Duodenal mucosa (tissue), 2 donors: Measurements from ENCODE around the gene OR52N5.

Experiments used
- H3K27ac ChIP-seq: one replicate; pipeline ENCODE4 v1.7.0; 2013; ENCODE audit warnings: low read depth, low read length
- H3K27me3 ChIP-seq, 2 donors: one replicate each; pipeline ENCODE4 v1.7.0; 2013; ENCODE audit warnings: low read length in 2 of 2, control low read depth in 1 of 2; ENCODE audit not compliant: insufficient read depth in 2 of 2, control insufficient read depth in 1 of 2
- H3K36me3 ChIP-seq, 2 donors: one replicate each; pipeline ENCODE4 v1.7.0; 2013; ENCODE audit warnings: low read length in 2 of 2, control low read depth in 1 of 2; ENCODE audit not compliant: insufficient read depth in 2 of 2, control insufficient read depth in 1 of 2
- H3K4me1 ChIP-seq, 2 donors: one replicate each; pipeline ENCODE4 v1.7.0; 2013; ENCODE audit warnings: low read length in 2 of 2, control low read depth in 1 of 2; ENCODE audit not compliant: insufficient read depth in 2 of 2, control insufficient read depth in 1 of 2
- H3K4me3 ChIP-seq, 2 donors: one replicate each; pipeline ENCODE4 v1.7.0; 2013; ENCODE audit warnings: low read length in 2 of 2, low read depth in 1 of 2
- H3K9ac ChIP-seq, 2 donors: one replicate each; pipeline ENCODE4 v1.7.0; 2013; ENCODE audit warnings: low read length in 2 of 2, low read depth in 1 of 2
- H3K9me3 ChIP-seq, 2 donors: one replicate each; pipeline ENCODE4 v1.7.0; 2013; ENCODE audit warnings: low read length in 2 of 2, control low read depth in 1 of 2; ENCODE audit not compliant: control insufficient read depth in 1 of 2

Gene OR52N5

DNA sequence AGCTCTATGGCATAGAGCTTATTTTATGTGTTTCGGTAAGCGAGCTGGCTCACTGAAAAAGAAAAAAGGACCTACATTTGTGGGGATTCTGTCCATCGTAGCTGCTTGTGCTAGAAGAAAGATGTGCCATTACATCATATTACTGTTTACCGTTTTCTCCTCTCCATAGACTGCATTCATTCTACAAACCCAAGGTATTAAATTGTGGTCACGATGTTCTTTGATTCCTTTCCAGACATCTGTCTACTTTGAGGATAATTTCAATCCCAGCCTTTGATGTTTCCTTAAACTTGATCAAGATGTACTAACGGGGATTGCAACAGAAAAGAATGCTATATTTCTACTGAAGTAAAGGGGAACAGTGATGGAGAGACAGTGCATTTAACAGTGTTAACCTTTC lies 13.4 kb upstream of the OR52N5 start:
- no peak overlapping the region for H3K9ac ChIP-seq
- no peaks in the 10 kb centered on the region for H3K4me1 ChIP-seq
- no peaks in the 10 kb centered on the region for H3K9me3 ChIP-seq

DNA sequence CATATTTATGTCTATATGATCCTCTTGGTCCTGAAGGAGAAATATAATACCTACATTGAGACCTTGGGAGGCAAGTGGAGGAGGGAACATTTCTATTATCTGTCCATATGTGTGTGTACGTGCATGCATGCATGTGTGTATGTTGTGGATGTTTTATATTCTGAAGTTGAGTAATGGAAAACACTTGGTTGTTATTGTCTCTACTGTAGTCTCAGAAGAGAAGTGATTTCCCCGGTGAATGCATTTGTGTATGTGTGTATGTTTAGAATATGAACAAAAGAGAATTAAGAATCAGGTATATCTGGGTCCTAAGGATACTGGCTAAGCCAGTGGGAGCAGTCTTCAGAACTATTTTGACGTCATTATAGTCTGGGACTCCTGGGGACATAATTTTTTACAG lies 8.0 kb upstream of the OR52N5 start, which contains the start of gene OR52N1:
Gene OR52N1 (minus strand): TSS at position 101 of the 400 bp plus-strand sequence. CDS start 2,449 bp downstream, outside the sequence.
- H3K4me3 ChIP-seq, result no peak within 1 kb of the TSS
- no peak within 1 kb of the TSS for H3K9ac ChIP-seq
- no peaks in the 10 kb centered on the region for H3K27me3 ChIP-seq
- H3K4me1 ChIP-seq, result no peaks in the 10 kb centered on the region
- no peak within 1 kb of the TSS for H3K27ac ChIP-seq
- no peaks in the 10 kb centered on the region for H3K9me3 ChIP-seq
- no peaks in the 10 kb centered on the region for H3K36me3 ChIP-seq

More for the DNA sequence above, 13.4 kb upstream of the OR52N5 start:
- H3K27ac ChIP-seq, result no peak overlapping the region
- H3K36me3 ChIP-seq, result no peaks in the 10 kb centered on the region
- H3K4me3 ChIP-seq, result no peak overlapping the region
- no peaks in the 10 kb centered on the region for H3K27me3 ChIP-seq

DNA sequence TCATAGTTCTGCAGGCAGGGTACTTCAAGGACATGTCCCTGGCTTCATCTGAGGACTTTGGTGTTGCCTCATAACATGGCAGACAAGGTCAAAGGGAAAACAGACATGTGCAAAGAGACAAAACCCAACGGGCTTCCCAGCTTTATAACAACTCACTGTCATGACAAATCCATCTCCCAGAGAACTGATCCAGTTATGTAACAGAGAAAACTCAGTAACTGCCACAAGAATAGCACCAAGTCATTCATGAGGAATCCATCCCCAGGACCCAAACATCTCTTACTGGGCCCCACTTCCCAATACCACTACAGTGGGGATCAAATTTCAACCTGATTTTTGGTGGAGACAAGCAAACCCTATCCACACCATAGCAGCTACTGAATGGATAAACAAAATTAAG lies 16.1 kb downstream of the OR52N5 start:
- Histone ChIP-seq H3K27ac (no peak overlapping the region), H3K36me3 (no peaks in the 10 kb centered on the region), H3K27me3 (no peaks in the 10 kb centered on the region), H3K4me1 (no peaks in the 10 kb centered on the region), H3K9me3 (no peaks in the 10 kb centered on the region), H3K9ac (no peak overlapping the region), H3K4me3 (no peak overlapping the region)

DNA sequence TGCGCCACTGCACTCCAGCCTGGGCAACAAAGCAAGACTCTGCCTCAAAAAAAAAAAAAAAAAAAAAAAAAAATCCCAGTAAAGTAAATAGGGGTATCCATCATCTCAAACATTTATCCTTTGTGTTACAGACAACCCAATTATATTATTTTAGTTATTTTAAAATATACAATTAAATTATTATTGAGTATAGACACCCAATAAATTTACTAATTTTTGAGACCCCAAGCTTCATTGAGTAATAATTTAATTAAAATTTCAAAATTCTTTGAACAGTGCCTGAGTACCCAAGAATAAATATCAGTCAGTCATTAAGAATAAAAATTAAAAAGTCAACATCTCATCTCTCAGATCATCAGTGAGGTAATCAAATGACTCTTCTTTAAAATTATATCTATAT lies 29.2 kb downstream of the OR52N5 start, which contains the start of gene OR52N4:
Gene OR52N4 (plus strand): TSS at position 301 of the 400 bp plus-strand sequence. CDS start 498 bp downstream, outside the sequence.
- Histone ChIP-seq H3K4me1 (no peaks in the 10 kb centered on the region), H3K27ac (no peak within 1 kb of the TSS), H3K4me3 (no peak within 1 kb of the TSS), H3K27me3 (no peaks in the 10 kb centered on the region), H3K9me3 (no peaks in the 10 kb centered on the region), H3K9ac (no peak within 1 kb of the TSS), H3K36me3 (no peaks in the 10 kb centered on the region)

DNA sequence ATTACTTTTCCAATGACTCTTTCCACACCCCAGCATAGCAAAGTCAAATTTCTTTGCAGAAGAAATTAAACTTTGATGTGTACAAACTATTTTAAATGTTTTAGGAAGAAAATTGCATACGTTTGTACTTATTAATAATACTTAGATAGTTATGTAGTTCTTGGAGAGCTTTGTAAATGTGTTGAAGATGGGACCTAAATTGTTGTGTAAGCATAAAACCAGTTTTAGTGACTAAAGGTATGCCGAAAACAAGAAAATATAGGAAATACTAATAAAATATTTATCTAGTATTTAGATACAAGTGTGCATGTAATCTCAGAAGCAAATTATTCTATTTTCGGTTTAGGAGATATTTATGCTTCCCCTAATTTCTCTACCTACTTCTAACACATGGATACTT lies 33.3 kb downstream of the OR52N5 start:
- Histone ChIP-seq H3K4me3 (no peak overlapping the region), H3K4me1 (no peaks in the 10 kb centered on the region), H3K27ac (no peak overlapping the region), H3K36me3 (no peaks in the 10 kb centered on the region), H3K27me3 (no peaks in the 10 kb centered on the region), H3K9me3 (no peaks in the 10 kb centered on the region), H3K9ac (no peak overlapping the region)

DNA sequence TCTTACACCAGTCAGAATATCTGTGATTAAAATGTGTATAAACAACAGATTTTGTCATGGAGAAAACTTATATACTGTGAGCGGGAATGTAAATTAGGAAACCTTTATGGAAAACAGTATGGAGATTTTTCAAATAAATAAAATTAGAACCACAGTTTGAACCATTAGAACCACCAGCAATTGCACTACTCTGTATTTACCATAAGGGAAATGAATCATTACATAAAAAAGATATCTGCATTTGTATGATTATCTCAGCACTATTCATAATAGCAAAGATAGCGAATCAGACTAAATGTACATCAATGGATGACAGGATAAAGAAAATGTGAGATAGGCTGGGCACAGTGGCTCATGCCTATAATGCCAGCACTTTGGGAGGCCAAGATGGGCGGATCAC lies 36.5 kb downstream of the OR52N5 start:
- Histone ChIP-seq H3K9me3 (no peaks in the 10 kb centered on the region), H3K27ac (no peak overlapping the region), H3K4me1 (no peaks in the 10 kb centered on the region), H3K27me3 (no peaks in the 10 kb centered on the region), H3K36me3 (no peaks in the 10 kb centered on the region), H3K4me3 (no peak overlapping the region), H3K9ac (no peak overlapping the region)

DNA sequence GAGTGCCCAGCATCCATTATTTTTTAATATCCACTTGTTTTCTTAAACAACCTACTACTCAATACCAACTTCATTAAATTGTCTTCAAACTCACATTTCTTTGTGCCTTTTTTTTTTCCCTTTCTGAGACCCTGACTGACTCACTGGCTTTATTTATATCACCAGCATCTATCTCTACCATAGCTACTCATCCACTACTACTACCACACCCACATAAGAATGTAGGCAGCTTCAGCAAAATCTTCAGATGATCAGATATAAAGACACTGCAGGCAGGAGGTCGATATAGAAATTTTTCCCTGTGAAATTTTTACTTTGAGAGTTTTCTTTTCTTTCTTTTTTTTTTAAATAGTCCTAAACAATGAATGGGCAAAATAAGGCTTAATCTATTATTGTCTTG lies 44.7 kb downstream of the OR52N5 start:
- Histone ChIP-seq H3K4me3 (no peak overlapping the region), H3K4me1 (no peaks in the 10 kb centered on the region), H3K27me3 (no peaks in the 10 kb centered on the region), H3K36me3 (no peaks in the 10 kb centered on the region), H3K27ac (no peak overlapping the region), H3K9ac (no peak overlapping the region), H3K9me3 (no peaks in the 10 kb centered on the region)

DNA sequence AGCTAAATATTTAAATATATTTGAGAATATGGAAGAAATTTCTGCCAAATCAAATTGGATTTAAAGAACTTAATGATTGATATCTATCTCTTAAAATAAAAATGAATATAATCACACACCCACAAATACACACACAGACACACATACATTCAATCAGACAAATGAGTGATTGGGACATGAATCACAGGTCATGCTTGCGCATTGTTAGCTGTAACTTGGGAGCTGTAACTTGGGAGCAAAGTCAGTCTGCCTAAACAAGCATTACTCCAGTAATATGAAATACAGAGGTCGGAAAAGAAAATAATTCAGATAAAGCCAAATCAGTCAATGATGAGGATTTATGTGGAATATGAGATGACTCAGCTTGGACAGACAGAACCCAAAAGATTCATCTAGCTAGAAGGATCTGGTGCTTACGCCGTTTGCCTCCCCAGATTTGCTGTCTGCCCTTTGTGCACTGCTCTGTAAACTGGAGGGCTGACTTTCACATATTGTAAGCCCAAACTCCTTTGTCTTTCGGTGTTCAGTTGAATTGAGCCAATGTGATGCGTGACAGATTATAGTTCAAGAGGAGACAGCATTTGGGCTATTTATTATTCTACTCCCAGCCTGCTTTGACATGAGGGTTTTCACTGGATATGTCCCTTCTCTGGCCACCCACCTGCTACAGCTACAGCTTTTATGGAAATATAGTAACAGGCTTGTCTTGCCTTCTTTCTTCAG lies 45.3 kb downstream of the OR52N5 start:
- H3K27ac ChIP-seq, result no peak overlapping the region
- no peaks in the 10 kb centered on the region for H3K9me3 ChIP-seq
- H3K4me3 ChIP-seq, result no peak overlapping the region
- no peaks in the 10 kb centered on the region for H3K27me3 ChIP-seq
- no peaks in the 10 kb centered on the region for H3K36me3 ChIP-seq
- H3K9ac ChIP-seq, result no peak overlapping the region
- H3K4me1 ChIP-seq, result no peaks in the 10 kb centered on the region

DNA sequence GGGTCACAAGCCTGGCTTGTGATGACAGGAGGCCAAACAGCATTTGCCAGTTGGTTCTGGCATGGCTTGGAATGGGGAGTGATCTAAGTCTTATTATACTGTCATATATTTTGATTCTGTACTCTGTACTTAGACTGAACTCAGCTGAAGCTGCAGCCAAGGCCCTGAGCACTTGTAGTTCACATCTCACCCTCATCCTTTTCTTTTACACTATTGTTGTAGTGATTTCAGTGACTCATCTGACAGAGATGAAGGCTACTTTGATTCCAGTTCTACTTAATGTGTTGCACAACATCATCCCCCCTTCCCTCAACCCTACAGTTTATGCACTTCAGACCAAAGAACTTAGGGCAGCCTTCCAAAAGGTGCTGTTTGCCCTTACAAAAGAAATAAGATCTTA lies 46.1 kb downstream of the OR52N5 start:
- Histone ChIP-seq H3K4me3 (no peak overlapping the region), H3K4me1 (no peaks in the 10 kb centered on the region), H3K27ac (no peak overlapping the region), H3K9me3 (no peaks in the 10 kb centered on the region), H3K9ac (no peak overlapping the region), H3K36me3 (no peaks in the 10 kb centered on the region), H3K27me3 (no peaks in the 10 kb centered on the region)

DNA sequence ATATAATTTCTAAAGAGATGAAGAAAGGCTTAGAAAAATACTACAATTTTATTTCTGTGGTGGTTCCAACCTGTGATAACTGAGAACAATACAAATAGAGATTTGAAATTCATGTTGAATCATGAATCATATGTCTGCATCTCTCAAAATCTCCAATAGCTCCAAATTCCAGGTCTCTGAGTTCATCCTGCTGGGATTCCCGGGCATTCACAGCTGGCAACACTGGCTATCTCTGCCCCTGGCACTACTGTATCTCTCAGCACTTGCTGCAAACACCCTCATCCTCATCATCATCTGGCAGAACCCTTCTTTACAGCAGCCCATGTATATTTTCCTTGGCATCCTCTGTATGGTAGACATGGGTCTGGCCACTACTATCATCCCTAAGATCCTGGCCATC lies 46.8 kb downstream of the OR52N5 start, which contains the start of gene OR56B1:
Gene OR56B1 (plus strand): TSS at position 53 of the 400 bp plus-strand sequence. CDS start 69 bp downstream, at position 122.
- H3K9ac ChIP-seq, result no peak within 1 kb of the TSS
- H3K4me3 ChIP-seq, result no peak within 1 kb of the TSS
- no peaks in the 10 kb centered on the region for H3K9me3 ChIP-seq
- H3K27me3 ChIP-seq, result no peaks in the 10 kb centered on the region
- H3K27ac ChIP-seq, result no peak within 1 kb of the TSS
- no peaks in the 10 kb centered on the region for H3K4me1 ChIP-seq
- H3K36me3 ChIP-seq, result no peaks in the 10 kb centered on the region
